Fibroblast of lung (primary cell): Measurements from ENCODE around the gene TTLL10. TPM values are rescaled to one million over a fixed set of nuclear protein-coding genes. Genes with fewer than 3 reads are reported as not detected.

Experiments
- DNase-seq, 2 donors: peaks; one replicate each; pipeline versions ENCODE4 v3.0.0 to v3.0.0-alpha.2; 2010; ENCODE audit warnings: low read depth in 2 of 2
- H2AFZ ChIP-seq: 2 replicates; pipeline ENCODE4 v1.5.1; 2012; ENCODE audit warnings: low read length, control low read depth, inconsistent platforms
- H3K27ac ChIP-seq: 2 replicates; pipeline ENCODE4 v1.5.1; 2011; ENCODE audit warnings: low read length, control low read depth; ENCODE audit not compliant: insufficient read depth
- H3K27me3 ChIP-seq: 2 replicates; pipeline ENCODE4 v1.5.1; 2011; ENCODE audit warnings: mild to moderate bottlenecking, low read length; ENCODE audit not compliant: control insufficient read depth, insufficient read depth
- H3K36me3 ChIP-seq: 2 replicates; pipeline ENCODE4 v1.5.1; 2011; ENCODE audit warnings: low read length; ENCODE audit not compliant: control insufficient read depth, insufficient read depth
- H3K4me1 ChIP-seq: 2 replicates; pipeline ENCODE4 v1.5.1; 2011; ENCODE audit warnings: low read length; ENCODE audit not compliant: control insufficient read depth, insufficient read depth; ENCODE audit errors: extremely low read depth
- H3K4me2 ChIP-seq: 2 replicates; pipeline ENCODE4 v1.5.1; 2011; ENCODE audit warnings: low read length, control low read depth; ENCODE audit not compliant: insufficient read depth; ENCODE audit errors: extremely low read depth
- H3K4me3 ChIP-seq, 4 experiments: fragments of 200-600 bp in 1 of 4; sonication (generic) in 1 of 4; replicated peaks in 1 of 4; 2 replicates each; pipeline ENCODE4 v1.5.1; 2011 to 2016; ENCODE audit warnings: low read length in 4 of 4, low read depth in 3 of 4, mild to moderate bottlenecking in 3 of 4, control low read depth in 2 of 4, inconsistent platforms in 1 of 4, mixed read lengths in 1 of 4; ENCODE audit not compliant: insufficient read depth in 1 of 4; ENCODE audit errors: control extremely low read depth in 1 of 4
- H3K79me2 ChIP-seq: 2 replicates; pipeline ENCODE4 v1.5.1; 2012; ENCODE audit warnings: mild to moderate bottlenecking, low read length, inconsistent platforms; ENCODE audit not compliant: control insufficient read depth, insufficient read depth
- H3K9ac ChIP-seq: 2 replicates; pipeline ENCODE4 v1.5.1; 2011; ENCODE audit warnings: mild to moderate bottlenecking, low read length, control low read depth; ENCODE audit not compliant: insufficient read depth
- H3K9me3 ChIP-seq: 2 replicates; pipeline ENCODE4 v1.5.1; 2012; ENCODE audit warnings: low read depth, low read length; ENCODE audit not compliant: control insufficient read depth, insufficient read depth
- H4K20me1 ChIP-seq: 2 replicates; pipeline ENCODE4 v1.5.1; 2011; ENCODE audit warnings: low read length; ENCODE audit not compliant: control insufficient read depth, insufficient read depth; ENCODE audit errors: extremely low read depth
- CTCF ChIP-seq, 2 donors: IDR thresholded peaks in 1 of 2; conservative IDR thresholded peaks in 1 of 2; 1 replicate in 1 of 2; 2 replicates in 1 of 2; pipeline ENCODE4 v1.5.1; 2011 to 2012; ENCODE audit warnings: low read length in 2 of 2, control low read depth in 1 of 2, inconsistent platforms in 1 of 2, low read depth in 1 of 2, mild to moderate bottlenecking in 1 of 2
- EZH2 ChIP-seq: IDR thresholded peaks from 2 replicates; pipeline ENCODE4 v1.5.1; 2012; ENCODE audit warnings: low read length, control low read depth, mild to moderate bottlenecking; ENCODE audit errors: missing control alignments
- polyA plus RNA-seq, 2 donors: library from polyadenylated mRNA; depleted of rRNA in 1 of 2; stranded (reverse) in 1 of 2; unstranded in 1 of 2; fragments of >200 nt; gene quantifications; 2 replicates each; pipeline ENCODE4 v1.2.1, GENCODE V29; 2011 to 2012; ENCODE audit warnings: missing spikeins in 1 of 2
- total RNA-seq: library from RNA; depleted of rRNA; stranded (reverse); fragments of >200 nt; gene quantifications from 2 replicates; pipeline ENCODE4 v1.2.1, GENCODE V29; 2014

TTLL10 gene
- total and polyA plus RNA-seq, 2 donors (not counting 1 experiment from before 2014, with no cell fraction given) = not detected

GRCh38 chr1:1157033-1157365 is 16.7 kb upstream of the TTLL10 start:
- Histone ChIP-seq H3K27ac (no peak overlapping the region), H4K20me1 (no peaks in the 10 kb centered on the region), H3K9ac (no peak overlapping the region), H3K4me1 (peaks cover 3% of the 10 kb centered on the region), H3K27me3 (no peaks in the 10 kb centered on the region), H3K36me3 (no peaks in the 10 kb centered on the region), H3K4me2 (no peak overlapping the region), H3K9me3 (no peaks in the 10 kb centered on the region), H3K79me2 (no peaks in the 10 kb centered on the region), H3K4me3 (no peak overlapping the region), H2AFZ (no peak overlapping the region)
- no peak for TF ChIP-seq CTCF (conservative IDR thresholded peaks at IDR 0.05 in 1 of 2, IDR thresholded peaks at IDR 0.05 in 1 of 2; ENCODE audit: low read depth in 1 of 2, low read length in 2 of 2)
- DNase-seq = no peak

GRCh38 chr1:1157426-1157913 is 16.2 kb upstream of the TTLL10 start:
- no peaks in the 10 kb centered on the region for H3K79me2 ChIP-seq
- peaks cover 3% of the 10 kb centered on the region for H3K4me1 ChIP-seq
- H4K20me1 ChIP-seq = no peaks in the 10 kb centered on the region
- no peaks in the 10 kb centered on the region for H3K27me3 ChIP-seq
- DNase-seq = peak; percentile 85 to 87
- peak overlapping the region; percentile 71 for H3K9ac ChIP-seq
- no peaks in the 10 kb centered on the region for H3K9me3 ChIP-seq
- no peak for TF ChIP-seq CTCF (conservative IDR thresholded peaks at IDR 0.05 in 1 of 2, IDR thresholded peaks at IDR 0.05 in 1 of 2; ENCODE audit: low read depth in 1 of 2, low read length in 2 of 2)
- no peak for TF ChIP-seq EZH2
- peak overlapping the region; percentile 39 to 65 (median 48) for H3K4me3 ChIP-seq
- H3K4me2 ChIP-seq = peak overlapping the region; percentile 72
- no peaks in the 10 kb centered on the region for H3K36me3 ChIP-seq
- peak overlapping the region; percentile 12 for H2AFZ ChIP-seq
- peak overlapping the region; percentile 64 for H3K27ac ChIP-seq

DNA sequence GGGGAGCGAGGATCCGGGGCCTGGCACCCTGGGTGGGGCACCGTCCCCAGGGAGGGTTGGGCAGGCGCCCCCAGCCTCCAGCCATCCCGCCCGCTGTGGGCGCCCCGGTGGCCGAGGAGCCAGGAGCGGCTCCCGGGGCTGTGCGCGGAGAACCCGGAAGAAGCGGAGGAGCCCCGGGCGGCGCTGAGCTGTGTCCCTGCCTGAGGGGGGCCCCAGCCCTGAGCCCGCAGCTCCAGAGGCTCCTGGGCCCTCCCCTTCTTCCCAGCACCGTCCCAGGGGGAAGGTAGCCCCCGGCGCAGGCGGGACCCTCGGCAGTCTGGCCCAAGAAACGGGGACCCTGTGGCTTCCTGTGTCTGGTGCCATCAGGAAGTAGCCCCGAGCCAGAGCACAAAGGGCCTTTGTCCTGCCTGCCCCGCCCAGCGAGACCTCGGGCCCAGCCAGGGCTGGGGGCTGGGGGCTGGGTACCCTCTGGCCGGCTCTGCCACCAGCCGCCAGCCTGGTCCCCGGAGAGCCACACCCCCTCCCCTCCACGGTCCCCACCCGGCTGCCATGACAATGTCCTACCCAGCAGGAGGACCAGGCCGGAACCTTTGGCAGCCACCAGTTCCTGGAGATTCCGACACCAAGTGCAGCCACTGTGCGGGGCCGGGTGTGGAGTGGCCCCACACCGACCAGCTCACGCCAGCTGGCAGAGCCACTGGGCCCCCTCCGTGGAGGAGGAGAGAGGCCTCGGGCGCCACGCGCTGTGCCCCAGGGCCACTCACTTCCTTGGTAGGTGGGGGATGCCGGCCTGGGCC is 15.6 kb upstream of the TTLL10 start:
- H4K20me1 ChIP-seq = no peaks in the 10 kb centered on the region
- DNase-seq = peak; percentile 8 to 27
- H3K27ac ChIP-seq = peak overlapping the region; percentile 64
- H3K9ac ChIP-seq = peak overlapping the region; percentile 71
- no peaks in the 10 kb centered on the region for H3K79me2 ChIP-seq
- H3K4me1 ChIP-seq = peaks cover 3% of the 10 kb centered on the region
- no peaks in the 10 kb centered on the region for H3K36me3 ChIP-seq
- H3K4me3 ChIP-seq = peak overlapping the region; percentile 39 to 65 (median 48)
- H3K4me2 ChIP-seq = peak overlapping the region; percentile 72
- H2AFZ ChIP-seq = peak overlapping the region; percentile 67
- no peaks in the 10 kb centered on the region for H3K9me3 ChIP-seq
- TF ChIP-seq EZH2 (no peak), CTCF (conservative IDR thresholded peaks at IDR 0.05 in 1 of 2, IDR thresholded peaks at IDR 0.05 in 1 of 2; ENCODE audit: low read depth in 1 of 2, low read length in 2 of 2) (no peak)
- no peaks in the 10 kb centered on the region for H3K27me3 ChIP-seq
